GM12874 (cell line): ENCODE data around the gene EXOC1.

Experiments used
- TF ChIP-seq, protein P1 (sequence below): IDR thresholded peaks from 2 replicates; pipeline ENCODE4 v1.5.1; 2011; ENCODE audit warnings: low read depth, mild to moderate bottlenecking, control low read depth, low read length, moderate library complexity; ENCODE audit not compliant: insufficient read depth

EXOC1 gene

DNA sequence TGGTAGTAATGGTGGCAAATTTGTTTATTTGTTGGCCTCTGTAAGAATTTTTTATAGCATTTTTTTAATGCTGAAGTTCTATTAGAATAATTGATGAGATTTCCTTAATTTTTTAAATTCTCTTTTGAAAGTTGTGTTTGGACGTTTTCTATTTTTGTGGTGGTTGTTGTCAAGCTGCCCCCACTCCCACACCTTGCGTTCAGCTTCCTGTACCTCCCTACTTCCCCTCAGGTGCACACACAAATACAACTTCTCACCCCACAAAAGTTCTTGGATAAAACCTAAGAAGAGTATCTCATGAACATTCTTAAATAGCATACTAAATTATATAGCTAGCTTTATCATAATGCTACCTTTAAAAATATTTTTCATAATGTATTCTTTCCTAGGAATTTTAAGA is 38.7 kb downstream of the EXOC1 start:
- TF ChIP-seq, protein P1, sequence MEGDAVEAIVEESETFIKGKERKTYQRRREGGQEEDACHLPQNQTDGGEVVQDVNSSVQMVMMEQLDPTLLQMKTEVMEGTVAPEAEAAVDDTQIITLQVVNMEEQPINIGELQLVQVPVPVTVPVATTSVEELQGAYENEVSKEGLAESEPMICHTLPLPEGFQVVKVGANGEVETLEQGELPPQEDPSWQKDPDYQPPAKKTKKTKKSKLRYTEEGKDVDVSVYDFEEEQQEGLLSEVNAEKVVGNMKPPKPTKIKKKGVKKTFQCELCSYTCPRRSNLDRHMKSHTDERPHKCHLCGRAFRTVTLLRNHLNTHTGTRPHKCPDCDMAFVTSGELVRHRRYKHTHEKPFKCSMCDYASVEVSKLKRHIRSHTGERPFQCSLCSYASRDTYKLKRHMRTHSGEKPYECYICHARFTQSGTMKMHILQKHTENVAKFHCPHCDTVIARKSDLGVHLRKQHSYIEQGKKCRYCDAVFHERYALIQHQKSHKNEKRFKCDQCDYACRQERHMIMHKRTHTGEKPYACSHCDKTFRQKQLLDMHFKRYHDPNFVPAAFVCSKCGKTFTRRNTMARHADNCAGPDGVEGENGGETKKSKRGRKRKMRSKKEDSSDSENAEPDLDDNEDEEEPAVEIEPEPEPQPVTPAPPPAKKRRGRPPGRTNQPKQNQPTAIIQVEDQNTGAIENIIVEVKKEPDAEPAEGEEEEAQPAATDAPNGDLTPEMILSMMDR = no peak

DNA sequence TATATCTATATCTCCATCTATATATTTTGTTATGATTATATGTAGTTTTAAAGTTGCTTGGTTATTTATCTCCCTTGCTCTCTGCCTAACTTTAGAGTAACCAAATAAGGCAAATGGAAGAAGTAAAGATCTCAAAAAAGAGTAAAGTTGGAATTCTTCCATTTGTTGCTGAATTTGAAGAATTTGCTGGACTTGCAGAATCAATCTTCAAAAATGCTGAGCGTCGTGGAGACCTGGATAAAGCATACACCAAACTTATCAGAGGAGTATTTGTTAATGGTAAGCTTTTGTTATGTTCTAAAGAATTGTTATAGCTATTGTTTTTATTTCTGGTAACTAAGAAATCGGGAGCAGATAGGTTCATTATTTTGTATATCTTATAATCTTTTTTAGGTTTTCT is 43.2 kb downstream of the EXOC1 start:
- TF ChIP-seq, protein P1 = no peak

DNA sequence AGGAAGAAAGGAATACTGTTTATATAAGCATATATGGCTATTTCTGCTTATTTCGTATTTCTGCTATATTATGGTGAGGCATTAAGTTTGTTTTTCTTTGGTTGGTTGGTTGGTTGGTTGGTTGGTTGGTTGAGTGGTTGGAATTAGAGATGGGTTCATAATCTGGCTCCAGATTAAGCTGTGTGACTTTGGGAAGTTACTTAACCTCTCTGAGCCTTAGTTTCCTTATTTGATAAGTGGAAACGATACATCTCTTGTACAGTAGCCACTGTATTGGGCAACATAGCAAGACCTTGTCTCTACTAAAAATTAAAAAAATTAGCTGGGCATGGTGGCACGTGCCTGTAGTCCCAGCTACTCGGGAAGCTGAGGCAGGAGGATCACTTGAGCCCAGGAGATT is 49.2 kb downstream of the EXOC1 start:
- TF ChIP-seq, protein P1 = no peak

DNA sequence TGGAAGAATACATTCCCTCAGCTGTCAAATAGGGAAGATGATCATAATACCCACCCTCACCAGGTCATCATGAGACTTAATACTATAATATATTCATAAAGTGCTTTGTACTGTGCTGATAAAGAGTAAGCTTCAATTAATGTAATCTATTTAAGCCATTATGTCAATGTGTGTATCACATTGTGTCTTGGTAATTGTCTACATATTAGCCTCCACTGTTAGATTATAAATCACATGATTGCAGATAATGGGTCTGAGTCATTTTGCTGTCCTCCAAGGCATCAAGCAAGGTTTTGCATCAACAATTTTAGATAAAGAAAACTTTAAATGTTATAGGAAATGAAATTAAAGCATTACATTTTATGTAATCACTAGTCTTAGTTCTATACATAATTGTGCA is 50.1 kb downstream of the EXOC1 start:
- TF ChIP-seq, protein P1 = no peak

DNA sequence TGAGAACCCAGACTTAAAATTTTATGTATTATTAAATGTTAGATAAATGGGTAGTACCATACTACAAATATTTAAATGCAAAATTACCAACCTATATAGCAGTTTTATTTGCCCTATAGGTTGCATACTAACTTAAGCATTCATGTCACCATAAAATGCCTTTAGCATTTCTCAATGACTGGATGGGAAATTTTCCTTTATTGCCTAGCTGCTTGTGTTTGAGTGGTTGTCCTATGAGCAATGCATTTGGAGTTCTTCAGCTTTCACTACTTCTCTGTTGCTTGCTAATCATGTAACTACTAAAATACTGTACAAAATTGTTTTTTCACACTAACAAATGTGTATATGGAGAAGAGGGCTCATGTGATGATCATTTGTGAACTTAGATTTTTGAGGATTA is 51.1 kb downstream of the EXOC1 start:
- TF ChIP-seq, protein P1 = no peak

GRCh38 chr4:55906323-55906722 is 52.9 kb downstream of the EXOC1 start:
- TF ChIP-seq, protein P1 = no peak

- TF ChIP-seq, protein P1 = no peak
Measured at GRCh38 chr4:55906989-55907388, 53.5 kb downstream of the EXOC1 start.

- TF ChIP-seq, protein P1 = no peak
Measured at GRCh38 chr4:55907469-55907868, 54.0 kb downstream of the EXOC1 start.
